ENCODE measurements around the gene GRID2IP. TPM values are rescaled to one million over a fixed set of nuclear protein-coding genes. Genes with fewer than 3 reads are reported as not detected.
A peak's percentile ranks its signal among the peaks of the same experiment; 100 is the strongest.

Gene GRID2IP
- total RNA-seq, 2 experiments from 2014 or later: 0.18 to 0.23 TPM

DNA sequence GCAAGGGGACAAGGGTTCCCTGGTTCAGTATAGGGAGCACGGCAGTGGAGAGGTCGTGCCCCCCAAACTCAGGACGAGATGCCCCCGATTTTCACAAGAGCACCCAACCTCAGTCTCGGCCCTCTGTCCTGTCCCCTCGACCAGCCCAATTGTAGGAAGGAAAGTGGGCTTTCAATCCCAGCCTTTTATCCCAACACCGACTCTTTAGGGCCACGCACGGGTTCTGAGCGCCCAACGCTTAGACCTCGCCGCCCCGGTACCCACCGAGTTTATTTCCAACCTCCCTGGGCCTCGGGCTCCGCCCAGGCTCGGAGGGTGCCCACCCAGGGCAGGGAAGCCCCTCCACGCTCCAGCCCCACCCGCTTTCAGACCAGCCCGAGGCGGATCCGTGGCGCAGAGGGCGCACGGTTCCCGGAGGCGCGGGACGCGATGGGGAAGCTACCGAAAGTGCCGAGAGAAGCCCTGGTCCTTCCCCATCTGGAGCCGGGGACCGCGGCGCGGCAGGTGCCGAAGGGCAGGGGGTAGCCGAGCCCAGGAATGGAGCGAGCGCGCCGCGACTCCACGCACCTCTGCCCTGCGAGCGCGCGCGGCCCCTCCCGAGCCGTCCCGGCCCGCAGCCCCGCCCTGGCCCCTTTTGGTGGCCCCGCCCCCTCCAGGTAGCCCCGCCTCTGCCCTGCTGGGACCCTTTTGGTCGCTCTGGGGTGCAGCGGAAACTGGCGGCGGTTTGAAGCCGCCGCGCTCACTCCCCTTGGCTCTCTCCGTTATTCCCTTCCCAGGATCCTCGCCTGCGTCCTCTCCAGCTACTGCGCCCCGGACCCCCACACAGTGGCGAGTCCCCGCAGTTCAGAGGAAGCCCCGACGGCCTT is 20.4 kb downstream of the GRID2IP start:
- intact Hi-C loops (cut with micrococcal nuclease): no loop called here
- Mint-ChIP-seq H3K4me1 (ENCODE audit: low read depth) (peaks cover 26% of the 10 kb centered on the region), H3K36me3 (ENCODE audit: low read depth) (no peaks in the 10 kb centered on the region), H3K4me3 (peak overlapping the region; percentile 74), H3K27ac (peak overlapping the region; percentile 49), H3K27me3 (peaks cover 28% of the 10 kb centered on the region), H3K9me3 (no peaks in the 10 kb centered on the region)
- POLR2A ChIA-PET: interaction anchor here (0.6 kb wide), 1 partner anchor 12 kb away, joined by 4 read pairs; no protein-coding TSS in a partner anchor
- TF ChIP-seq CTCF (IDR thresholded peaks at IDR 0.05): no peak
- DNase-seq (peak; percentile 80), ATAC-seq (peak; percentile 78)
- CTCF ChIA-PET: interaction anchor here (0.6 to 1.3 kb wide), 3 partner anchors 14 to 73 kb away, joined by 3 to 5 read pairs (median 3); no protein-coding TSS in a partner anchor

DNA sequence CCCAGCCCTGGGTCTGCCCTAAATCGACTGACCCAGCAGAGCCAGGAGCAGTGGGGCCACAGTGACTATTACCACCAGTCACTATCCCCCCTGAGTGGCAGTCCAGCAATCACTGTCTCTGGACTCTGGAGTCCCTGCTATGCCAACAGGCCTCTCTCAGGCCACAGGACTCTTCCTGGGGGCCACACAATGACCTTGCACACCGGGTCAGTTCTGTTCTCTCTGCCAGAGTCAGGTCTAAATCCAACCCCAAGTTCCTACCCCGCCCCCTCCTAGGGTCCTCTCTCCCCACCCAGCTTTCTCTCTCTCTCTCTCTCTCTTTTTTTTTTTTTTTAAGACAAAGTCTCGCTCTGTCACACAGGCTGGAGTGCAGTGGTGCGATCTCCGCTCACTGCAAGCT is 21.6 kb downstream of the GRID2IP start:
- Mint-ChIP-seq H3K4me3 (peak overlapping the region; percentile 74), H3K9me3 (no peaks in the 10 kb centered on the region), H3K4me1 (ENCODE audit: low read depth) (peaks cover 26% of the 10 kb centered on the region), H3K27ac (no peak overlapping the region), H3K27me3 (peaks cover 26% of the 10 kb centered on the region), H3K36me3 (ENCODE audit: low read depth) (no peaks in the 10 kb centered on the region)
- intact Hi-C loops (cut with micrococcal nuclease): no loop called here
- CTCF ChIA-PET: no interaction called here
- TF ChIP-seq CTCF (IDR thresholded peaks at IDR 0.05): no peak
- POLR2A ChIA-PET: no interaction called here
- ATAC-seq (no peak), DNase-seq (no peak)

DNA sequence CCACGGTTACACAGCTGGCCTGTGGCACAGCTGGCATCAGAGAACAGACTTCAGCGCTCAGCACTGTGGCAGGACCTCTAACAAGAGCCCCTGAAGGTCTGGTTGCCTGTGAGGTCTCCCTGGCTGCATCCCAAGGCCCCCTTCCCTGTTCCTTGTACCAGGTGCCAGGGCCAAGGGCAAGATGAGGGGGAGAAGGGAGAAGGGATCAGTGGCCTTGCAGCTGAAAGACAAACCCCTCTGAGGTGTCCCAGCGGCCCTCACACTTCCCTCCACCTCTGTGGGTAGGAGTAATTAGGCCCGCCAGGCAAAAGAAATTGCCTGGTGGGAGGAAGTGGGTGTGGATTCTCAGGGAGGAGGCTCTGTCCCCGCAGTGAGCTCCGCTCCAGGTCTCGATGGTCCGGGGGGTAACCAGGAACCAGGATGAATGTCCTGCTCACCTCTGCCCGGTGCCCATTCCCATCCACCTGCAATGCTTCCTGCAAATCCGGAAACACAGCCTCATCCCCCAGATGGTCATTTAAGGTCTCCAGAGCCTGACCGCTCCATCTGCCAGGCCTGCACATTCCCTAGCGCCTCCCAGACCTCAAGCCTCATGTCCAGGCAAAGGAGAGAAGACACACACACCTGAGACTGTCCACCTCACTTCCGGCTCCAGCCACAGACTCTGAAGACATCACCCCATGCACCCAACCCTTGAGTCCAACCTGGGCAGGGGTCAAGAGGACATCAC is 22.7 kb downstream of the GRID2IP start:
- H3K27ac Mint-ChIP-seq: no peak overlapping the region
- no peak overlapping the region for H3K4me3 Mint-ChIP-seq
- CTCF ChIA-PET: no interaction called here

DNA sequence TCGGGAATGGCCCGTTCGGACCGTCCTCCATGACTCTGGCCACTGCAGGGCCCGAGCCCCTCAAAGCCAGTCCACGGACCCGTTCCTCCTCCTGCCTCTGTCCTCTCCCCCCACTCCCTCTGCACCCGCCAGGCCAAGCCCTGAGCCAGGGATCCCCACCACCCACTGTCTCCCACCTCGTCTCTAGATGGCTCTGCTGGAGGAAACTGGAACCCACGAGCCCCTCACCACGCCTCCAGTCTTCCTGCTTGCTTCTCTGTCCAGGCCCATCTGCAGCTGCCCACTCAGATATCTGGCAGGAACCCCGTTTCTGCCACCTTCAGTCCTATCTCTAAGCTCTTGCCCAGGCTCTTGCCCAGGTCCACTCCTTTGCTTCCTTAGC is 24.3 kb downstream of the GRID2IP start:
- no peak for TF ChIP-seq CTCF (IDR thresholded peaks at IDR 0.05)
- POLR2A ChIA-PET: no interaction called here
- intact Hi-C loops (cut with micrococcal nuclease): no loop called here

More for the DNA sequence above, 22.7 kb downstream of the GRID2IP start:
- Mint-ChIP-seq H3K9me3 (no peaks in the 10 kb centered on the region), H3K36me3 (ENCODE audit: low read depth) (no peaks in the 10 kb centered on the region), H3K4me1 (ENCODE audit: low read depth) (peaks cover 18% of the 10 kb centered on the region), H3K27me3 (peaks cover 26% of the 10 kb centered on the region)
- ATAC-seq (no peak), DNase-seq (no peak)
- intact Hi-C loops (cut with micrococcal nuclease): no loop called here
- TF ChIP-seq CTCF (IDR thresholded peaks at IDR 0.05): no peak
- POLR2A ChIA-PET: no interaction called here

More for the DNA sequence above, 24.3 kb downstream of the GRID2IP start:
- peaks cover 18% of the 10 kb centered on the region for H3K4me1 Mint-ChIP-seq (ENCODE audit: low read depth)
- H3K9me3 Mint-ChIP-seq: no peaks in the 10 kb centered on the region
- H3K4me3 Mint-ChIP-seq: peak overlapping the region; percentile 45
- H3K36me3 Mint-ChIP-seq (ENCODE audit: low read depth): no peaks in the 10 kb centered on the region
- peaks cover 24% of the 10 kb centered on the region for H3K27me3 Mint-ChIP-seq
- no peak for DNase-seq
- H3K27ac Mint-ChIP-seq: no peak overlapping the region
- CTCF ChIA-PET: interaction anchor here (1.0 kb wide), 1 partner anchor 11 kb away, joined by 4 read pairs; no protein-coding TSS in a partner anchor
- no peak for ATAC-seq
